ENCODE data around the gene LIMS2.

LIMS2 gene

GRCh38 chr2:127609818-127610217 lies 65.5 kb downstream of the LIMS2 start:
- no peak for TF ChIP-seq CTCF (IDR thresholded peaks at IDR 0.05)

- TF ChIP-seq CTCF (IDR thresholded peaks at IDR 0.05), result no peak
These were observed 66.1 kb downstream of the LIMS2 start for GRCh38 chr2:127609031-127609751.

- TF ChIP-seq CTCF (IDR thresholded peaks at IDR 0.05), result no peak
These were observed 67.0 kb downstream of the LIMS2 start for GRCh38 chr2:127608061-127609030.

GRCh38 chr2:127607399-127607908 lies 67.9 kb downstream of the LIMS2 start:
- TF ChIP-seq CTCF (IDR thresholded peaks at IDR 0.05), result no peak

GRCh38 chr2:127606625-127607398 lies 68.5 kb downstream of the LIMS2 start:
- no peak for TF ChIP-seq CTCF (IDR thresholded peaks at IDR 0.05)

- no peak for TF ChIP-seq CTCF (IDR thresholded peaks at IDR 0.05)
These were observed 69.6 kb downstream of the LIMS2 start for GRCh38 chr2:127605691-127606263.

GRCh38 chr2:127604986-127605385 lies 70.3 kb downstream of the LIMS2 start:
- no peak for TF ChIP-seq CTCF (IDR thresholded peaks at IDR 0.05)
